ENCODE data around the gene ANKRD28. TPM values are rescaled to one million over a fixed set of nuclear protein-coding genes. Genes with fewer than 3 reads are reported as not detected.

Gene ANKRD28
- total and polyA plus RNA-seq, 7 donors: 13.4 to 64.5 (median 41.5) TPM

DNA sequence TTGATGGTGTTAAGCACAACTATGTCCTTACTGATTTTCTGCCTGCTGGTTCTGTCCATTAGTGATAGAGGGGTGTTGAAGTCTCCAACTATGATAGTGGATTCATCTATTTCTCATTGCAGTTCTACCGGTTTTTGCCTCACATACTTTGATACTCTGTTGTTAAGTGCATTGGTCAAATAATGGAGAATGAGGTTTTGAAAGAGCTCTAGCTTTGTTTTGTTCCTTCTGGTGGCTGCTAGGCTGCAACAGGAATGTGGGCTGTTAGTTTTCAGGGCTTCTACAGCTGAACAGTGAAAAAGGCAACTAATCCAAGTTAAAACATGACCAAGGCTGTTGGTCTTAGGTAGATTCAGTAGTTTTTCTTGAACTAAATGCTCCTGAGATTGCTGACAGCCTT, 133.6 kb downstream of the ANKRD28 start:
- DNase-seq: no peak
- WGBS, 2 donors: 94 to 95% methylated on average over 1 of the region's 1 CpG
- TF ChIP-seq, protein P1, sequence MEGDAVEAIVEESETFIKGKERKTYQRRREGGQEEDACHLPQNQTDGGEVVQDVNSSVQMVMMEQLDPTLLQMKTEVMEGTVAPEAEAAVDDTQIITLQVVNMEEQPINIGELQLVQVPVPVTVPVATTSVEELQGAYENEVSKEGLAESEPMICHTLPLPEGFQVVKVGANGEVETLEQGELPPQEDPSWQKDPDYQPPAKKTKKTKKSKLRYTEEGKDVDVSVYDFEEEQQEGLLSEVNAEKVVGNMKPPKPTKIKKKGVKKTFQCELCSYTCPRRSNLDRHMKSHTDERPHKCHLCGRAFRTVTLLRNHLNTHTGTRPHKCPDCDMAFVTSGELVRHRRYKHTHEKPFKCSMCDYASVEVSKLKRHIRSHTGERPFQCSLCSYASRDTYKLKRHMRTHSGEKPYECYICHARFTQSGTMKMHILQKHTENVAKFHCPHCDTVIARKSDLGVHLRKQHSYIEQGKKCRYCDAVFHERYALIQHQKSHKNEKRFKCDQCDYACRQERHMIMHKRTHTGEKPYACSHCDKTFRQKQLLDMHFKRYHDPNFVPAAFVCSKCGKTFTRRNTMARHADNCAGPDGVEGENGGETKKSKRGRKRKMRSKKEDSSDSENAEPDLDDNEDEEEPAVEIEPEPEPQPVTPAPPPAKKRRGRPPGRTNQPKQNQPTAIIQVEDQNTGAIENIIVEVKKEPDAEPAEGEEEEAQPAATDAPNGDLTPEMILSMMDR (IDR thresholded peaks at IDR 0.05): no peak
- TF ChIP-seq EP300 (IDR thresholded peaks at IDR 0.05) (no peak), POLR2AphosphoS5 (IDR thresholded peaks at IDR 0.05) (no peak), POLR2A (IDR thresholded peaks at IDR 0.05) (no peak)

DNA sequence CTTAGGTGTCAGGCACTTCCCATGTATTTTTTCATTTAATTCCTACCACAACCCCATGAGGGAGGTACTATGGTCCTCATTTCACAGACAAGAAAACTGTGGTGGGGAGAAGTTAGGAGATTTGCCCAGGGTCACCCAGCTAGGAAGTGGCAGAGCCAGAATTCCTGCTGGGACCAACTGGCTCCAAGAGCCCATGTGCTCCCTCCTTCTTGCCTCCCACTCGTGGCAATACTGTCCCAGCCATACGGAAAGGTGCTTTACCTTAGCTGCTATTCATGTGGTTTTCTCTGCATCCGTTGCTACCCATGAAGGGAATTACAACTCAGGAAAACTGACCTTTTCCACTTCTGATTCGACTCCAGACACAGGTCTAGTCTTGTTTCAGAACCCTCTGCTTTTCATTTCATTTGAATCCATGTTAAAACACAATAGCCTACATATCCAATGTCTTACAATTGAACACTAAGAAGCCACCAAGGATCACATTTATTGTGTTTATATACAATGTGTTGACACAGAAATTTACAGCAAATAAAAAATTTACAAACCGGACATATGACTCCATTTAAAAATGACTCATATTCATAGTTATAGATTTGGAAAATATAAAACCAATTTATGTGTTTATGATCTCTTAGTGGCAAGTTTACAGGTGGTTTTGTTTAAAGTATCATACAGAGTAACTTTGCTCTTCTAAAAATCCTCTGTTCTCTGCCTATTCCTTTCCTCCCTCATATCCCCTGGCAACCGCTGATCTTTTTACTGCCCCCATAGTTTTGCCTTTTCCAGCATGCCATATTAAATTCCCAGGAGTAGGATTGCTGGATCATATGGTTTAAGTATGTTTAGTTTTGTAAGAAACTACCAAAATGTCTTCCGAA, 137.5 kb downstream of the ANKRD28 start:
- no peaks in the 10 kb centered on the region for H3K27me3 ChIP-seq
- no peak for TF ChIP-seq POLR2AphosphoS5 (IDR thresholded peaks at IDR 0.05)
- no peak for TF ChIP-seq POLR2A (IDR thresholded peaks at IDR 0.05)
- no peak for TF ChIP-seq EP300 (IDR thresholded peaks at IDR 0.05)
- TF ChIP-seq, protein P1 (IDR thresholded peaks at IDR 0.05): no peak
- intact Hi-C loops (cut with DNase I): no loop called here

More for the DNA sequence above, 133.6 kb downstream of the ANKRD28 start:
- Histone ChIP-seq H3K27me3 (no peaks in the 10 kb centered on the region), H3K27ac (peak overlapping the region in 2 of 4 donors; percentile 39 to 52), H3K36me3 (peaks cover 0 to 19% (median 0%) of the 10 kb centered on the region in 4 donors), H3K4me1 (peaks cover 0 to 8% (median 0%) of the 10 kb centered on the region in 4 donors), H3K4me3 (no peak overlapping the region), H3K9me3 (no peaks in the 10 kb centered on the region)
- intact Hi-C loops (cut with DNase I): no loop called here

DNA sequence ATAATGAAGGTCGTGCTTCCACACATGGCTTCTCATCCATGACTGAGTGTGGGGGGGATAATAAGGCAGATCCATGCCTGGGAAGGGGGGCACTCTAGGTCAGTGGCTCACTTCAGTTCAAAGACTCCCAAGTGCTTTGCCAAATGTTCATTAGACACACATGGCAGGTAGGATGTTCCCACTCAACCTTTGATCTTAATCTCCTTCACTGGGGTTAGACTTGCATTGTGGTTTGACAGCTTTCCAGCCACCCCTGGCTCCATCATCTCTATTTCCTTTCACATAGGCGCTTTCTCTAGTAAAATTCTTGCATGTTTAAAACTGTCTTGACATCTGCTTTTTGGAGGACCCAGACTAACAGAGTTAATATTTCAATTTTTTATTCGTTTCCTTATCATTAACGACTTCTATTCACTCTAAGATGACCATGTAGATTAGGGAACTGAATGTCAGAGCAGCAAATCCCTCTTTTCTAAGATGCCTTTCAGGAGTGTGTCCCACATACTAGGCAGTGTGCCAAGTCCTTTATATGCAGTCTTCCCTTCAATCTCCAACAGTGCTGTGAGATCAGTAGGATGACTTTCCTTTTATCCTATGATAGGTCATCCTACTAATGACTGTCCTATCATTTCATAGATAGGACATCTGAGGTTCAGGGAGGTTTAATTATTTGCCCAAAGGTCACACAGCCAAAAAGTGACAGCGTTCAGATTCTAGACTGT, 138.4 kb downstream of the ANKRD28 start:
- peaks cover 0 to 7% (median 0%) of the 10 kb centered on the region in 4 donors for H3K4me1 ChIP-seq
- DNase-seq: no peak
- H3K27ac ChIP-seq: no peak overlapping the region
- peaks cover 0 to 14% (median 12%) of the 10 kb centered on the region in 4 donors for H3K9me3 ChIP-seq
- H3K27me3 ChIP-seq: no peaks in the 10 kb centered on the region
- H3K36me3 ChIP-seq: no peaks in the 10 kb centered on the region
- intact Hi-C loops (cut with DNase I): no loop called here
- H3K4me3 ChIP-seq: no peak overlapping the region
- TF ChIP-seq EP300 (IDR thresholded peaks at IDR 0.05) (no peak), POLR2A (IDR thresholded peaks at IDR 0.05) (no peak), POLR2AphosphoS5 (IDR thresholded peaks at IDR 0.05) (no peak)
- TF ChIP-seq, protein P1 (IDR thresholded peaks at IDR 0.05): no peak
- WGBS, 2 donors: 83 to 86% methylated on average over 5 of the region's 5 CpGs

More for the DNA sequence above, 137.5 kb downstream of the ANKRD28 start:
- Histone ChIP-seq H3K36me3 (no peaks in the 10 kb centered on the region), H3K27ac (no peak overlapping the region), H3K4me1 (peaks cover 0 to 8% (median 0%) of the 10 kb centered on the region in 4 donors), H3K4me3 (no peak overlapping the region), H3K9me3 (peaks cover 0 to 14% (median 12%) of the 10 kb centered on the region in 4 donors)
- 60 to 78% methylated on average over 7 of the region's 7 CpGs for WGBS, 2 donors
- DNase-seq: no peak

DNA sequence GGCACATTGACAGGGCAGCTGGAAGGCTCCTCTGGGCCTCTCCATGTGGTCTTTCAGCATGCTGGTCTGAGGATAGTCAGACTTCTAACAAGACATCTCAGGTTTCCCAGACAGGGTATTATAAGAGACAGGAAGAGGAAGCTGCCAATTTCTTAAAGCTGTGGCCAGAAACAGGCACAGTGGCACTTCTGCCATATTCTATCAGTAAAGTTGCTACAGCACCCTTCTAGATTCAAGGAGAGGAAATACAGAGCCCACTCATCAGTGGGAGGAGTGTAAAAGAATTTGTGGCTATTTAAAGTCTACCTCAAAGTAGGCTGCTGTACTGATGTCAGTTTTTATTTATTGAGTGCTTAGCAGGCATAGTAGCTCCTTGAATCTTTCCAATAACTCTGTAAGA, 140.8 kb downstream of the ANKRD28 start:
- intact Hi-C loops (cut with DNase I): no loop called here
- Histone ChIP-seq H3K4me1 (peaks cover 0 to 15% (median 2%) of the 10 kb centered on the region in 4 donors), H3K4me3 (no peak overlapping the region), H3K9me3 (peaks cover 0 to 14% (median 12%) of the 10 kb centered on the region in 4 donors), H3K27ac (no peak overlapping the region), H3K36me3 (no peaks in the 10 kb centered on the region), H3K27me3 (no peaks in the 10 kb centered on the region)
- TF ChIP-seq POLR2AphosphoS5 (IDR thresholded peaks at IDR 0.05): no peak
- TF ChIP-seq, protein P1 (IDR thresholded peaks at IDR 0.05): no peak
- no peak for TF ChIP-seq POLR2A (IDR thresholded peaks at IDR 0.05)
- no peak for TF ChIP-seq EP300 (IDR thresholded peaks at IDR 0.05)
- DNase-seq: no peak

Data from sigmoid colon (tissue), 7 donors.